Muscle layer of duodenum (tissue), 2 donors: ENCODE data around the gene FOXC1.

Source experiments
- H3K27ac ChIP-seq: one replicate; pipeline ENCODE4 v1.7.0; 2013; ENCODE audit warnings: mild to moderate bottlenecking, low read length
- H3K27me3 ChIP-seq: one replicate; pipeline ENCODE4 v1.7.0; 2013; ENCODE audit warnings: low read depth, mild to moderate bottlenecking, control low read depth, low read length
- H3K36me3 ChIP-seq, 2 donors: one replicate each; pipeline ENCODE4 v1.7.0; 2013; ENCODE audit warnings: low read length in 2 of 2, control low read depth in 1 of 2, mild to moderate bottlenecking in 1 of 2; ENCODE audit not compliant: insufficient read depth in 2 of 2, control insufficient read depth in 1 of 2
- H3K4me1 ChIP-seq, 2 donors: one replicate each; pipeline ENCODE4 v1.7.0; 2013; ENCODE audit warnings: low read length in 2 of 2, mild to moderate bottlenecking in 2 of 2, control low read depth in 1 of 2, moderate library complexity in 1 of 2; ENCODE audit not compliant: insufficient read depth in 2 of 2, control insufficient read depth in 1 of 2
- H3K4me3 ChIP-seq, 2 donors: one replicate each; pipeline ENCODE4 v1.7.0; 2013; ENCODE audit warnings: low read length in 2 of 2, low read depth in 1 of 2, mild to moderate bottlenecking in 1 of 2
- H3K9me3 ChIP-seq, 2 donors: one replicate each; pipeline ENCODE4 v1.7.0; 2013; ENCODE audit warnings: low read length in 2 of 2, control low read depth in 1 of 2, mild to moderate bottlenecking in 1 of 2; ENCODE audit not compliant: control insufficient read depth in 1 of 2
- donor health status: healthy.

The FOXC1 gene

DNA sequence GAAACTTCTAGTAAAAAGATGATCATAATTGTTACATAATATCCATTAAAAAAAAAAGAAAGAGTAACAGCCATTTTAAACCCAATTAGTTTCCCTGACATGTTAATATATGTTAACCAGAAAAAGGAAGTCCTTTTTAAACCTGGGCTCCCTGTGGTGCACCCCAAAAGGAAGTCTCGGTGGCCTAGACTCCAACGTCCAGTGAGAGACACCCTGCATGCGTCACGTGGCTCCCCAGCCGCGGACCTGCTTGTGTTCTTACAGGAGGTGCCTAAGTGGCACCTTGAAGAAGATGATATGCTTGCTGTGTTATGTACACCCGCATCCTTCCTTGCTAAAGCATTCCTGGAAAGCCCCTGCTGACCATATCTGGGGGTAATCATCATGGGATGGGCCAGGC lies 50.1 kb downstream of the FOXC1 start:
- H3K4me3 ChIP-seq = no peak overlapping the region
- no peaks in the 10 kb centered on the region for H3K9me3 ChIP-seq
- H3K27me3 ChIP-seq = no peaks in the 10 kb centered on the region
- H3K27ac ChIP-seq = no peak overlapping the region
- no peaks in the 10 kb centered on the region for H3K36me3 ChIP-seq
- H3K4me1 ChIP-seq = no peaks in the 10 kb centered on the region

GRCh38 chr6:1662534-1662933 lies 52.8 kb downstream of the FOXC1 start:
- H3K27ac ChIP-seq = no peak overlapping the region
- H3K9me3 ChIP-seq = no peaks in the 10 kb centered on the region
- no peaks in the 10 kb centered on the region for H3K27me3 ChIP-seq
- no peak overlapping the region for H3K4me3 ChIP-seq
- H3K36me3 ChIP-seq = no peaks in the 10 kb centered on the region
- no peaks in the 10 kb centered on the region for H3K4me1 ChIP-seq
